AG08396 (cell line): ENCODE measurements around the gene ZNF784.

Experiments used
- DNase-seq: peaks from one replicate; pipeline ENCODE4 v3.0.0; 2012; ENCODE audit warnings: low spot score, mixed read lengths

The ZNF784 gene

DNA sequence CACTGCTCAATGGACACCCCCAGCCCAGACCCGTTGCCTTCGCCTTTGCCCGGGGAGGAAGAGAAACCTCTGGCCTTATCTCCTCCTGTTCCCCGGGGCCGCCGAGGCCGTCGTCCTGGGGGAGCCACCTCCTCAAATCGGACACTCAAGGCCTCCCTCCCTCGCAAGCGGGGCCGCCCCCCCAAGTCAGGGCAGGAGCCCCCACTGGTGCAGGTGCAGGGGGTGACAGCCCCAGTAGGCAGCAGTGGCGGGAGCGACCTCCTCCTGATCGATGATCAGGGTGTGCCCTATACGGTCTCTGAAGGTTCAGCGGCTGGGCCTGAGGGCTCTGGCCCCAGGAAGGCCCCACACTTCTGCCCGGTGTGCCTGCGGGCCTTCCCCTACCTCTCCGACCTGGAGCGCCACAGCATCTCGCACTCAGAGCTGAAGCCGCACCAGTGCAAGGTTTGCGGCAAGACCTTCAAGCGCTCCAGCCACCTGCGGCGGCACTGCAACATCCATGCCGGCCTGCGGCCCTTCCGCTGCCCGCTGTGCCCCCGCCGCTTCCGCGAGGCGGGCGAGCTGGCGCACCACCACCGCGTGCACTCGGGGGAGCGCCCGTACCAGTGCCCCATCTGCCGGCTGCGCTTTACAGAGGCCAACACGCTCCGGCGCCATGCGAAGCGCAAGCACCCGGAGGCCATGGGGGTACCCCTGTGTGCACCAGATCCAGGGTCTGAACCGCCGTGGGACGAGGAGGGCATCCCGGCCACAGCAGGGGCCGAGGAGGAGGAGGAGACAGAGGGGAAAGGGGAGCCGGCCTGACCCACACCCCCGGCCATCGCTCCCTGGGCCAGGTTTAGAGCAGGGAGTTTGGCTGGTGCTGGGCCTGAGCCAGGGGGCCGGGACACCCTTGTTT, 22.0 kb downstream of the ZNF784 start:
- DNase-seq = no peak

- no peak for DNase-seq
Observed at GRCh38 chr19:55601084-55601483, 23.3 kb downstream of the ZNF784 start.

- DNase-seq = no peak
Observed at GRCh38 chr19:55600662-55601028, 23.7 kb downstream of the ZNF784 start.

DNA sequence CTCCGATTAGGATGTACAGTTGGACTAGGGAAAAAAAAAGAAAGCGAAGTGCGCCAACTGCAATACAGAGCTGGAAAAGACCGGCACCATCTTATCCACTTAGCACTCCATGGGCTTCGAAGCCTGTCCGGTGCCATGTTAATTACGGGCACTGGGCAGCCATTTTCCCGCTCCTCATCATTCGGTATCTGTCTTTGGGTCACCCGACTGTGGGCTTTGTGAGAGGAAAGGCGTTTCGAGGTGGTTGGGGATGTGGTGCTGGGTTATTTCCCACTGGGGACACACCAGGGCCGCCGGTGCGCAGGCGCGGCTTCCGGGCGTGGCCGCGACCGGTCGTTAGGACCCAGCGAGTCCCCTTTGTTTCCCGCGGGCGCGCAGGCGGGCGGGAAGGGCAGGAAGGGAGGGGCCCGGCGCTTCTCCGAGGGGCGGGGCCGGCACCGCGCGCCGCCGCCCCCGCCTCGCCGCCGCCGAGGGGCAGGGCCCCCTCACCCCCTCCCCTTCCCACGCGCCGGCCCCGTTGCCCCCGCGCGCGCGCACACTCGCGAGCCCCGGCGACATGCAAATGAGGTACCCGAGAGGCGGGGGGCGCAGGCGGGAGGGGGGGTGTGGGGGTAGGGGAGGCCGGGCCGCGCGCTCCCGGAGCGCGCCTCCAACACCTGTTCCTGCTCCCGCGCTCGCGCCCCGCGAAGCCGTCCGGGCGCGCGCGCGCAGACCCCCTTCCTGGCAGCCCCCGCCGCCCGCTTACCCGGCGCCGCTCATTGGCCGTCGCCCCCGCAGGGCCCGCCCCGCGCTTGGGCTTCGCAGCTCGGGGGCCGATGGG, 24.3 kb downstream of the ZNF784 start, which contains the start of gene ZNF524:
ZNF524 (plus strand) TSS at position 447 of the 820 bp plus-strand sequence. CDS start 1,825 bp downstream, outside the sequence.
- peak; percentile 90 for DNase-seq

DNA sequence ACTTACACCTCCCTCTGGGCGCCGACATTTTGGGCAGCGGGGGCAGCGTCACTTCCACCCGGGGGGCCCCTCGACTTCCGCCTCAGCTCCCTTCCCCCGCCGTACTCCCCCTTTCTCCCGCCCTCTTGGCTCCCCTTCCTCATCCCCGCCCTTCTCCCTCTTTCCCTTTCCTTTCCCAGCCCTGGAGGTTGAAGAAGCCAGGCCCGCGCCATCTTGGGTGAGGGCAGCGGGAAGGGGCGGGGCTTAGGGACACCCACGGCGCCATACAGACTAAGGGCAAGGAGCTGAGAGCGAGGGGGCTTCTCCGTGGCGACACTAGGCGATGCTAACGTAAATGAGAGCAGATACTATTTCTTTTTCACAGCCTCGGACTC, 24.9 kb downstream of the ZNF784 start, which contains the start of gene FIZ1:
FIZ1 (minus strand) TSS at position 50 of the 374 bp plus-strand sequence. CDS start 1,652 bp downstream, outside the sequence.
- DNase-seq = peak; percentile 93

GRCh38 chr19:55598719-55599467, 25.5 kb downstream of the ZNF784 start:
- peak; percentile 94 for DNase-seq

DNA sequence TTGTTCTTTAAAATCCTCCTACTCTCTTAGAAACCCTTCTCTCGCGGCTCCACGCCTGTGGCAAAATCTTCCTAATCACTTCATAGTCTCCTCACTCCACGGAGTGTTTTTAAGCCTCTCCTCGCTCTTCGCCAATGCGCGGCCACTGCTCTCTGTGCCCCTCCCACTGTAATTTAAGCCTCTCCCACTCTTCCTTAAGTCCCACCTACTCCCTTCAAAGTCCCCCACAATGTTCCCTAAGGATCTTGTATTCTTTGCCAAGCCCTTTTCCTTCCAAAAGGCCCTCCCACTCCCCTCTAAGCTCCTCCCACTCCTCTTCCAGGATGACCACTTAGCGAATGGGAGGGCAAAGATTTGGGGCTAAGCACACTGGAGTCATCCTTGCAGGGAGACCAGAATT, 26.3 kb downstream of the ZNF784 start:
- DNase-seq = no peak

- DNase-seq = no peak
Observed at GRCh38 chr19:55597501-55597921, 26.9 kb downstream of the ZNF784 start.

- no peak for DNase-seq
Observed at GRCh38 chr19:55596304-55596703, 28.1 kb downstream of the ZNF784 start.

DNA sequence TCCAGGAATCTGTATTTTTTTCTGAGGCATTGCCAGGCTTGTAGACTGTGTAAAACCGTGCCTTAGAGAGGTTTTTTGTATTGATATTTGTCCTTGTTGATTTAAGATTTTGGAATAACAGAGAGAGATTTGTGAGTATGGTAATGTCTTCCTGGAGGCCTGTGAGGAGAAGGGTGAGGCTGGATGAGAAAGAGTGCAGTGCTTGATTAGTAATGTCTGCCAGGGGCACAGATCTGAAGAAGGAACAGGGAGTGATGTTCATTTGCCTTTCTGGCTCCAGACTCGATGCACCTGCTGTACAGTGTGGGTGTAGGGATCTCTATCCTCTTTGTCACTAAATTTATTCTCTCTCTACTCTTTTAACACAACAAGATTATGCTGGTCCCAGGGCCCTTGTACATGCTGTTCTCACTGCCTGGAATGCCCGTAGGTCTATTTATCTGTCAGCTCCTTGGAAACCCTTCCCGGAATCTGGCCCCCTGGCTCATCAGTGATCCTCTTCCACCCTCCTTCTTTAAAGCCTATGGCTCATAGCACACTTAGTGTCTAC, 29.3 kb downstream of the ZNF784 start:
- no peak for DNase-seq

- DNase-seq = no peak
Observed at GRCh38 chr19:55593096-55593772, 31.1 kb downstream of the ZNF784 start.

GRCh38 chr19:55592391-55593090, 31.8 kb downstream of the ZNF784 start:
- DNase-seq = no peak

DNA sequence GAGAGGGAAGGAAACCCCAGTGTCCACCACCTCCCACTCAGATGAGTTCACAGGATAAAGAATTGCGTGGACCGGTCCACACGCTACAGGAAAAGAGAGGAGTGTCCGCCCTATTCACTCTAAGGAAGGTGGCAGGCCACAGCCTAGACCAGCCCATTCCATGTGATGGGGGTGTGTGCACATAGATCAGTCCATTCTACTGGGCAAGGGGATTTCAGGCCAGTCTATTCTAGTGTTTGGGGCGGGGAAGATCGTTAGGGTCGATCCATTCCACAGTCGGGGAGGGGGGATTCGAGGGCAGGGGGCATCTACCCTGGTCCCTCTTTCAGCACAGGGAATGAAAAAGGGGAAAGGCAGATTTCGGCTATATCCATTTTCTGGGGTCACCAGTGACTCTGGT, 32.8 kb downstream of the ZNF784 start:
- no peak for DNase-seq

GRCh38 chr19:55590617-55591016, 33.7 kb downstream of the ZNF784 start:
- no peak for DNase-seq

GRCh38 chr19:55590109-55590508, 34.3 kb downstream of the ZNF784 start:
- DNase-seq = no peak

DNA sequence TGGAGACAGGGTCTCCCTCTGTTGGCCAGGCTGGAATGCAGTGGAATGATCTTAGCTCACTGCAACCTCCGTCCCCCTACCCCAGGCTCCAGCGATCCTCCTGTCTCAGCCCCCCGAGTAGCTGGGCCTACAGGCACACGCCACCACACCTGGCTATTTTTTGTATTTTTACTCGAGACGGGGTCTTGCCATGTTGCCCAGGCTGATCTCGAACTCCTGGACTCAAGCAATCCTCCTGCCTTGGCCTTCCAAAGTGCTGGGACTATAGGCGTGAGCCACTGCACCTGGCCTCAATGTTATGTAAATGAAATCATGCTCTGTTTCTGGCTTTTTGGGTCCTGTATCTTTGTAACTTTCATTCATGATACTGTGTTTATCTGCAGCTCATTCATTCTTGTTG, 35.6 kb downstream of the ZNF784 start:
- no peak for DNase-seq

DNA sequence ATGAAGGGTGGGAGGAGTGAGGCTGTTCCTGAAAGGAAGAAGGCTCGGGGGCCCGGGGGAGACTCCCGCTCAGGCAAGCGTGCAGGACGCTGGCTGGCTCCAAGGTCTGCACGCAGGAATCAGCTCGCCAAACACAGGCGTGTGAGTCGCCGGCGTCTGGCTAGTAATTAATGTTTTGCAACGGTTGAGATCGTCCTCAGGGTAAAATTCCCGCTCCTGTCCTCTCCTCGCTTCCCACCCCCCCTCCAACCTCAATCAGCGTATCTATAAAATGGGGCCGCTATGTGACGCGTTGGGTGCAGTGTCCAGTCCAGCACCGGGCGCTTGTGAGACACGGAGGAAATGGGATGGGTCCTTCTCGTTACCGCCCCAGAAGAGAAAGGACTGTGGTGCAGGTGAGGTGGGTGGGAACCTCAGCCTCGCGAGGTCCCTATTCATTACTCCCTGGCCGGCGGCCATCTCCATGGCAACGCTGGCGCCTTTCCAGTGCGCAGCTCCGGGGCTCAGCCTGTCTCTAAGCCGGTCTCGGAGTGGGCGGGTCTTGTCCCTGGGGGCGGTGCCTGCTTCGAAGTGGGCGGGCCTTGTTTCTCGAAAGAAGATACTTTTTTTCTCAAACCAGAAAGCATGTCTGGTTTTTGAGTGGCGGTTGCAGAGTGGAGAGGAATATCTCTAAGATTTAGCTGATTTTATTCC, 37.2 kb downstream of the ZNF784 start:
- DNase-seq = peak; percentile 97

DNA sequence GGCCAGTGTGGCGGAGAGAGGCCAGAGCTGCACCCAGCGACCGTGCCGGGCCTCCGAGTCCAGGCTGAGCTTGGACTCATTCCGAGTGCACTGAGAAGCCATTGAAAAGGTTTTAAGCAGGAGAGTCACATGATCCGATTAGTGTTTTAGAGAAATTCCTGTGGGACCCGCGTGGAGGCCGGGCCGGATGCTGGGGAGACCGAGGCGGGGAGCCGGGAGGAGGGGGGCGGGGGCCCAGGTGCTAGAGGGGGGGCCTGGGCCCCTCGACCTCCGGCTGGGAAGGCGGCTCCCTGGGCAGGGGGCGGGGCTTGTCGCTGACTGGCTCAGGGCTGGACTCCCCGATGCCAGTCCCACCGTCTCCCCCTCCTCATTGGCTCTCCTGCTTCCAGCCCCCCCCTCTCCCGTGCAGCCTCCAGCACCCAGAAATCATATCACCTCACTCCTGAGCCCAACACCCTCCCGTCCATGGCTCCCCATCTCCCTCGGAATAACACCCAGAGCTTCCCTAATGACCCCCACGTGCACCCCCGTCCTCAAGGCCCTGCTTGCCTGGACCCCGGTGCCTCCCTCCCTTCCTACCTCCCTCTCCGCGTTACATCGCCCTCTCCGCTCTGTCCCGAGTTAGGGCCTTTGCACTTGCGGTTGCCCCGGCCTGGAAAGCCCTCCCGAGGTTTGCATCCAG, 38.6 kb downstream of the ZNF784 start:
- peak; percentile 75 for DNase-seq

DNA sequence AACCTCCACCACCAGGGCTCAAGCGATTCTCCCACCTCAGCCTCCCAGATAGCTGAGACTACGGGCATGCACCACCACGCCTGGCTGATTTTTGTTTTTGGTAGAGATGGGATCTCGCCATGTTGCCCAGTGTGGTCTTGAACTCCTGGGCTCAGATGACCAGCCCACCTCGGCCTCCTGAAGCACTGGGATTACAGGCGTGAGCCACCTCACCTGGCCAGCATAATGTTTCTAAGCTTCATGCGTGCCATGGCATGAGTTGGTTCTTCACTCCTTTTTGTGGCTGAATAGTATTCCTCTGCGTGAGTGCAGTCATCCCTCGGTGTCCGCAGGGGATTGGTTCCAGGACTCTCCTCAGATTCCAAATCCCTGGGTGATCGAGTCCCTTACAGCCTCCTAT, 39.5 kb downstream of the ZNF784 start:
- DNase-seq = no peak
